GM23338 (cell line): ENCODE results near the gene RHO.

Experiments used
- CREB1 ChIP-seq: fragments of 250-450 bp; sonication (Bioruptor Pico); IDR thresholded peaks from 2 replicates; pipeline ENCODE4 v1.5.0; 2020; ENCODE audit warnings: low read depth, mild to moderate bottlenecking, moderate library complexity
- CTCF ChIP-seq, 2 experiments: fragments of 200-600 bp in 1 of 2; sonication (generic) in 1 of 2; conservative IDR thresholded peaks; 2 replicates each; pipeline versions ENCODE4 v1.5.1 to v1.6.1; 2016 to 2017; ENCODE audit warnings: antibody characterized with exemption in 2 of 2, low read depth in 2 of 2, mild to moderate bottlenecking in 2 of 2, moderate library complexity in 1 of 2
- NANOG ChIP-seq: IDR thresholded peaks from 2 replicates; pipeline ENCODE4 v1.6.1; 2016; ENCODE audit warnings: antibody characterized with exemption, borderline replicate concordance
- POLR2AphosphoS5 ChIP-seq: IDR thresholded peaks from 2 replicates; pipeline ENCODE4 v1.6.1; 2016; ENCODE audit warnings: antibody characterized with exemption, low read depth
- REST ChIP-seq: IDR thresholded peaks from one replicate; pipeline ENCODE4 v1.6.1; 2018; ENCODE audit warnings: antibody characterized with exemption; ENCODE audit not compliant: unreplicated experiment

- no peak for TF ChIP-seq CTCF (conservative IDR thresholded peaks at IDR 0.05; ENCODE audit: low read depth in 2 of 2)
- TF ChIP-seq NANOG: no peak
- no peak for TF ChIP-seq POLR2AphosphoS5
- no peak for TF ChIP-seq CREB1 (CRISPR knock-in tag)
- no peak for TF ChIP-seq REST
Observed at GRCh38 chr3:129519896-129520715, 8.3 kb upstream of the RHO start.
